Cardiac ventricle fibroblast (primary cell): ENCODE data around the gene FGFR4. TPM values are rescaled to one million over a fixed set of nuclear protein-coding genes. Genes with fewer than 3 reads are reported as not detected.

Experiments used
- total RNA-seq: library from RNA; depleted of rRNA; stranded (reverse); fragments of >200 nt; gene quantifications from 2 replicates; pipeline ENCODE4 v1.2.3, GENCODE V29; 2015

The FGFR4 gene
- total RNA-seq = 6.3 and 17.4 TPM in 2 replicates

GRCh38 chr5:177086654-177087397, at the start of gene FGFR4:
TSS of gene FGFR4 (plus strand) at chr5:177086915. CDS start at chr5:177089603, 2,688 bp downstream.

GRCh38 chr5:177133096-177133852, 46.6 kb downstream of the FGFR4 start, which contains the start of gene NSD1:
TSS of gene NSD1 (plus strand) at chr5:177133773. CDS start at chr5:177135104, 1,331 bp downstream.

Other genes starting within 250 kb of the FGFR4 start
- gene HK3, start 187.6 kb upstream of the FGFR4 start, total RNA-seq = not detected in 2 replicates
- 15.0 and 16.9 TPM in 2 replicates for gene UIMC1, start 80.1 kb upstream of the FGFR4 start, total RNA-seq
- 9.1 and 10.9 TPM in 2 replicates for gene ZNF346, start 64.2 kb upstream of the FGFR4 start, total RNA-seq
- 13.2 and 18.0 TPM in 2 replicates for gene NSD1, start 46.9 kb downstream of the FGFR4 start, total RNA-seq
- gene RAB24, start 216.8 kb downstream of the FGFR4 start, total RNA-seq = 44.0 and 47.7 TPM in 2 replicates
- gene PRELID1, start 216.9 kb downstream of the FGFR4 start, total RNA-seq = 57.3 and 63.5 TPM in 2 replicates
- gene MXD3, start 225.0 kb downstream of the FGFR4 start, total RNA-seq = 10.5 and 16.7 TPM in 2 replicates